ENCODE results near the gene TMBIM4.
"Not testable (repeated sequence)": the region's sequence is repeated elsewhere in the genome, so short reads cannot be mapped to it uniquely, and the experiment has no call there.

- not testable (repeated sequence) for TF ChIP-seq YY1 (IDR thresholded peaks at IDR 0.05; ENCODE audit: insufficient read depth, insufficient read length); SUZ12 (IDR thresholded peaks at IDR 0.05; ENCODE audit: extremely low read depth, insufficient read depth, insufficient read length)
Observed at GRCh38 chr12:66174391-66175325, 4.9 kb upstream of the TMBIM4 start.

Measured in NT2/D1 (cell line).